Fibroblast of skin of left biceps (primary cell): ENCODE measurements around the gene UBXN10.

Experiments
- DNase-seq, 2 experiments: peaks; one replicate each; pipeline ENCODE4 v3.0.0-alpha.2; 2013; ENCODE audit warnings: low read depth in 2 of 2

UBXN10 gene

GRCh38 chr1:20151906-20152598, 33.8 kb upstream of the UBXN10 start:
- peak; percentile 35 to 36 for DNase-seq

- DNase-seq: no peak
Observed at GRCh38 chr1:20152599-20152930, 33.3 kb upstream of the UBXN10 start.

GRCh38 chr1:20153000-20153418, 32.9 kb upstream of the UBXN10 start:
- DNase-seq: no peak

- no peak for DNase-seq
Observed at GRCh38 chr1:20154301-20154831, 31.5 kb upstream of the UBXN10 start.

GRCh38 chr1:20158358-20159070, 27.4 kb upstream of the UBXN10 start:
- no peak for DNase-seq

- no peak for DNase-seq
Observed at GRCh38 chr1:20160034-20160433, 25.9 kb upstream of the UBXN10 start.

- DNase-seq: no peak
Observed at GRCh38 chr1:20164694-20165202, 21.1 kb upstream of the UBXN10 start.

- DNase-seq: no peak
Observed at GRCh38 chr1:20165522-20165951, 20.4 kb upstream of the UBXN10 start.

- DNase-seq: no peak
Observed at GRCh38 chr1:20166051-20166450, 19.8 kb upstream of the UBXN10 start.

GRCh38 chr1:20167126-20167525, 18.8 kb upstream of the UBXN10 start:
- no peak for DNase-seq

- DNase-seq: no peak
Observed at GRCh38 chr1:20168564-20169491, 17.1 kb upstream of the UBXN10 start.

GRCh38 chr1:20169932-20170331, 16.0 kb upstream of the UBXN10 start:
- no peak for DNase-seq

GRCh38 chr1:20172033-20172590, 13.8 kb upstream of the UBXN10 start:
- DNase-seq: no peak

GRCh38 chr1:20174937-20175666, 10.8 kb upstream of the UBXN10 start:
- no peak for DNase-seq

GRCh38 chr1:20178634-20179370, 7.1 kb upstream of the UBXN10 start:
- no peak for DNase-seq

- DNase-seq: no peak
Observed at GRCh38 chr1:20179371-20180128, 6.3 kb upstream of the UBXN10 start.

- DNase-seq: no peak
Observed at GRCh38 chr1:20180129-20180843, 5.6 kb upstream of the UBXN10 start.

GRCh38 chr1:20180844-20181207, 5.1 kb upstream of the UBXN10 start:
- DNase-seq: no peak

- no peak for DNase-seq
Observed at GRCh38 chr1:20182415-20182814, 3.5 kb upstream of the UBXN10 start.
